GM19438 (cell line): ENCODE measurements around the gene ZBTB46.

ENCODE experiments used
- ATAC-seq: cut with Tn5 transposase; IDR thresholded peaks from one replicate; pipeline ENCODE4 v1.9.1; 2021; ENCODE audit warnings: low read depth; ENCODE audit not compliant: unreplicated experiment

The ZBTB46 gene

GRCh38 chr20:63771046-63771707, 59.9 kb downstream of the ZBTB46 start:
- ATAC-seq: no peak

- no peak for ATAC-seq
These were observed 61.1 kb downstream of the ZBTB46 start for GRCh38 chr20:63769891-63770474.

- no peak for ATAC-seq
These were observed 62.2 kb downstream of the ZBTB46 start for GRCh38 chr20:63768591-63769515.

- ATAC-seq: no peak
These were observed 63.2 kb downstream of the ZBTB46 start for GRCh38 chr20:63767886-63768285.

- ATAC-seq: no peak
These were observed 63.6 kb downstream of the ZBTB46 start for GRCh38 chr20:63767456-63767855.

GRCh38 chr20:63766695-63767426, 64.2 kb downstream of the ZBTB46 start:
- ATAC-seq: no peak

GRCh38 chr20:63765902-63766301, 65.2 kb downstream of the ZBTB46 start:
- no peak for ATAC-seq

GRCh38 chr20:63765082-63765873, 65.8 kb downstream of the ZBTB46 start:
- no peak for ATAC-seq

GRCh38 chr20:63759377-63759901, 71.6 kb downstream of the ZBTB46 start:
- no peak for ATAC-seq

- ATAC-seq: no peak
These were observed 72.9 kb downstream of the ZBTB46 start for GRCh38 chr20:63758152-63758551.

- no peak for ATAC-seq
These were observed 74.4 kb downstream of the ZBTB46 start for GRCh38 chr20:63756648-63756991.

GRCh38 chr20:63755933-63756647, 75.0 kb downstream of the ZBTB46 start:
- no peak for ATAC-seq

GRCh38 chr20:63754008-63754407, 77.1 kb downstream of the ZBTB46 start:
- ATAC-seq: no peak

- no peak for ATAC-seq
These were observed 77.7 kb downstream of the ZBTB46 start for GRCh38 chr20:63753381-63753780.

- no peak for ATAC-seq
These were observed 78.5 kb downstream of the ZBTB46 start for GRCh38 chr20:63752411-63753101.

- no peak for ATAC-seq
These were observed 79.4 kb downstream of the ZBTB46 start for GRCh38 chr20:63751471-63752271.

- ATAC-seq: no peak
These were observed 80.1 kb downstream of the ZBTB46 start for GRCh38 chr20:63750807-63751470.
